ENCODE measurements around the gene DOCK6. TPM values are rescaled to one million over a fixed set of nuclear protein-coding genes. Genes with fewer than 3 reads are reported as not detected.

DOCK6 gene
- 25.2 and 26.8 TPM in 2 replicates for total RNA-seq

GRCh38 chr19:11261971-11262839, at the start of gene DOCK6:
DOCK6 (minus strand) TSS chr19:11262524; CDS start chr19:11262440, 84 bp downstream.

DNA sequence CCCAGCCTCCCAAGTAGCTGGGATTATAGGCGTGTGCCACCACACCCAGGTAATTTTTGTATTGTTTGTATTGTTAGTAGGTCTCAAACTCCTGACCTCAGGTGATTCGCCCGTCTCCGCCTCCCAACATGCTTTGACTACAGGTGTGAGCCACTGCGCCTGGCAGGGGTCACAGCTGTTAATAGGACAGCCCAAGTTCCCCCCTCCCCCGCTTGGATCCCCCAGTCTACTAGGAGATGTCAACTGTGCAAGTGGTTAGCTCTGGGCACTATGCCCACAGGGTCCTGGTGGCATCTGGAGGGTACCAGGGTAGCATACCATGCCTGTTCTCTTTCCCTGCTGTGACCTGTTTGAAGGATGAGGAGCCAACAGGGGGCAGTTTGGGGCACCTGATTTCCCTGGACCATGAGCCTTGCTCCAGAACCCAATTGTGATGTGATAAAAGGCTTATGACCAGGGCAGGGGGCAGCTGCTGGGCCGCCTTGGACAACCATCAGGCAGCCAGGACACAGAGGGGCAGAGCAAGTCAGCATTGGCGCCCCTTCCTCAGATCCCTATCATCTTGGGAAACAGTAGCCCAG, 33.4 kb upstream of the DOCK6 start, which contains the start of gene TSPAN16:
TSS of gene TSPAN16 (plus strand) at position 496 of the 581 bp plus-strand sequence. CDS start 138 bp downstream, outside the sequence.

DNA sequence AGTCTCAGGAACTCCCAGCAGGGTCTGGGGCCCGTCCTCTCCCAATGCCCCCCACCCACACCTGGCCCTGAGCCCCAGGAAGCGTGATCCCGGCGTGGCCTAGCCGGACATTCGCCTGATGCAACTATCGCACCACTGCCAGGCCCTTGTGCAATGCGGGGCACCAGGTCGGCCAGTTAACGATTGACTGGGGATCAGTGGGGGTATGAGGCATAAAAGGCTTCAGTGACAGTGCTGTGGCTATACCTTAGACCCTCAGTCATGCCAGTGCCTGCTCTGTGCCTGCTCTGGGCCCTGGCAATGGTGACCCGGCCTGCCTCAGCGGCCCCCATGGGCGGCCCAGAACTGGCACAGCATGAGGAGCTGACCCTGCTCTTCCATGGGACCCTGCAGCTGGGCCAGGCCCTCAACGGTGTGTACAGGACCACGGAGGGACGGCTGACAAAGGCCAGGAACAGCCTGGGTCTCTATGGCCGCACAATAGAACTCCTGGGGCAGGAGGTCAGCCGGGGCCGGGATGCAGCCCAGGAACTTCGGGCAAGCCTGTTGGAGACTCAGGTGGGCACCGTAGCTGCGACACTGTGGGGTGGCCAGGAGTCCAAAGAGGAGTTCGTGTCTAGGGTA, 22.8 kb downstream of the DOCK6 start, which contains the start of gene ANGPTL8:
TSS of gene ANGPTL8 (plus strand) at position 243 of the 624 bp plus-strand sequence. CDS start at position 262, 19 bp downstream.

GRCh38 chr19:11197291-11198174, 64.8 kb downstream of the DOCK6 start, which contains the start of gene KANK2:
KANK2 (minus strand) TSS chr19:11197545; CDS start chr19:11194511, 3,034 bp downstream.

GRCh38 chr19:11155373-11156120, 106.8 kb downstream of the DOCK6 start, which contains the start of gene SPC24:
SPC24 (minus strand) TSS chr19:11155782; CDS start chr19:11155776, 6 bp downstream.

Other genes with a start within 250 kb of the DOCK6 start
- gene LDLR, start 173.1 kb downstream of the DOCK6 start, total RNA-seq, result 327 and 357 TPM in 2 replicates
- 78.5 and 86.5 TPM in 2 replicates for gene SPC24, start 106.7 kb downstream of the DOCK6 start, total RNA-seq
- 294 and 298 TPM in 2 replicates for gene KANK2, start 65.0 kb downstream of the DOCK6 start, total RNA-seq
- not detected in 2 replicates for gene ANGPTL8, start 22.9 kb downstream of the DOCK6 start, total RNA-seq
- gene TSPAN16, start 33.6 kb upstream of the DOCK6 start, total RNA-seq, result not detected in 2 replicates
- 6.6 and 9.0 TPM in 2 replicates for gene RAB3D, start 77.1 kb upstream of the DOCK6 start, total RNA-seq
- gene TMEM205, start 83.7 kb upstream of the DOCK6 start, total RNA-seq, result 181 and 221 TPM in 2 replicates
- gene CCDC159, start 84.0 kb upstream of the DOCK6 start, total RNA-seq, result 12.6 and 12.7 TPM in 2 replicates
- gene PLPPR2, start 92.9 kb upstream of the DOCK6 start, total RNA-seq, result 21.4 and 33.2 TPM in 2 replicates
- 1.7 and 2.5 TPM in 2 replicates for gene SWSAP1, start 112.1 kb upstream of the DOCK6 start, total RNA-seq
- gene EPOR, start 121.8 kb upstream of the DOCK6 start, total RNA-seq, result 9.0 and 13.8 TPM in 2 replicates
- gene RGL3, start 156.8 kb upstream of the DOCK6 start, total RNA-seq, result not detected in 2 replicates
- under 0.01 and 0.89 TPM in 2 replicates for gene ODAD3, start 172.6 kb upstream of the DOCK6 start, total RNA-seq
- gene PRKCSH, start 173.1 kb upstream of the DOCK6 start, total RNA-seq, result 183 and 227 TPM in 2 replicates
- not detected in 2 replicates for gene ELAVL3, start 218.5 kb upstream of the DOCK6 start, total RNA-seq
- 3.2 and 7.8 TPM in 2 replicates for gene ZNF653, start 243.3 kb upstream of the DOCK6 start, total RNA-seq